Measurements from ENCODE around the gene ADD2.

ADD2 gene

GRCh38 chr2:70730730-70731129, 37.3 kb downstream of the ADD2 start:
- H3K27ac ChIP-seq (ENCODE audit: low read depth, low read length), result no peak overlapping the region
- no peaks in the 10 kb centered on the region for H3F3A ChIP-seq (ENCODE audit: control insufficient read depth, insufficient read depth)
- H3K36me3 ChIP-seq (ENCODE audit: control insufficient read depth, low read length), result no peaks in the 10 kb centered on the region
- TF ChIP-seq CTCF (IDR thresholded peaks at IDR 0.05; ENCODE audit: low read depth, low read length, poor library complexity, severe bottlenecking) (no peak), EZH2phosphoT487 (IDR thresholded peaks at IDR 0.05; ENCODE audit: borderline replicate concordance, low read length) (no peak)
- peaks cover 7% of the 10 kb centered on the region; the same call in 1 of the 2 replicates for H3K27me3 ChIP-seq (ENCODE audit: control insufficient read depth, low read length)
- no peaks in the 10 kb centered on the region for H3K9me2 ChIP-seq (replicated peaks; ENCODE audit: control insufficient read depth, low read length)
- no peak overlapping the region for H3K4me2 ChIP-seq (ENCODE audit: low read length)
- no peaks in the 10 kb centered on the region for H3K79me2 ChIP-seq (ENCODE audit: control insufficient read depth, low read length)
- H4K20me1 ChIP-seq (ENCODE audit: control insufficient read depth, insufficient read depth, low read depth, low read length), result no peaks in the 10 kb centered on the region
- no peaks in the 10 kb centered on the region for H3K9me3 ChIP-seq (ENCODE audit: control insufficient read depth, insufficient read depth, low read length)
- H3K4me3 ChIP-seq (ENCODE audit: low read length), result no peak overlapping the region
- H3K4me1 ChIP-seq (ENCODE audit: control insufficient read depth, low read length), result peaks cover 8% of the 10 kb centered on the region

GRCh38 chr2:70729647-70730046, 38.4 kb downstream of the ADD2 start:
- Histone ChIP-seq H3K36me3 (ENCODE audit: control insufficient read depth, low read length) (no peaks in the 10 kb centered on the region), H3K27ac (ENCODE audit: low read depth, low read length) (no peak overlapping the region), H3K9me3 (ENCODE audit: control insufficient read depth, insufficient read depth, low read length) (no peaks in the 10 kb centered on the region), H3K27me3 (ENCODE audit: control insufficient read depth, low read length) (peaks cover 7% of the 10 kb centered on the region; the same call in 1 of the 2 replicates), H4K20me1 (ENCODE audit: control insufficient read depth, insufficient read depth, low read depth, low read length) (no peaks in the 10 kb centered on the region), H3F3A (ENCODE audit: control insufficient read depth, insufficient read depth) (no peaks in the 10 kb centered on the region), H3K79me2 (ENCODE audit: control insufficient read depth, low read length) (no peaks in the 10 kb centered on the region), H3K9me2 (replicated peaks; ENCODE audit: control insufficient read depth, low read length) (no peaks in the 10 kb centered on the region), H3K4me1 (ENCODE audit: control insufficient read depth, low read length) (no peaks in the 10 kb centered on the region), H3K4me3 (ENCODE audit: low read length) (no peak overlapping the region), H3K4me2 (ENCODE audit: low read length) (no peak overlapping the region)
- TF ChIP-seq CTCF (IDR thresholded peaks at IDR 0.05; ENCODE audit: low read depth, low read length, poor library complexity, severe bottlenecking) (no peak), EZH2phosphoT487 (IDR thresholded peaks at IDR 0.05; ENCODE audit: borderline replicate concordance, low read length) (no peak)

GRCh38 chr2:70728128-70728527, 39.9 kb downstream of the ADD2 start:
- H3K4me2 ChIP-seq (ENCODE audit: low read length), result no peak overlapping the region
- H3K4me1 ChIP-seq (ENCODE audit: control insufficient read depth, low read length), result no peaks in the 10 kb centered on the region
- H3F3A ChIP-seq (ENCODE audit: control insufficient read depth, insufficient read depth), result no peaks in the 10 kb centered on the region
- no peaks in the 10 kb centered on the region for H3K36me3 ChIP-seq (ENCODE audit: control insufficient read depth, low read length)
- no peak for TF ChIP-seq EZH2phosphoT487 (IDR thresholded peaks at IDR 0.05; ENCODE audit: borderline replicate concordance, low read length)
- TF ChIP-seq CTCF (IDR thresholded peaks at IDR 0.05; ENCODE audit: low read depth, low read length, poor library complexity, severe bottlenecking), result no peak
- H3K9me3 ChIP-seq (ENCODE audit: control insufficient read depth, insufficient read depth, low read length), result no peaks in the 10 kb centered on the region
- no peaks in the 10 kb centered on the region for H3K79me2 ChIP-seq (ENCODE audit: control insufficient read depth, low read length)
- no peaks in the 10 kb centered on the region for H4K20me1 ChIP-seq (ENCODE audit: control insufficient read depth, insufficient read depth, low read depth, low read length)
- H3K4me3 ChIP-seq (ENCODE audit: low read length), result no peak overlapping the region
- no peaks in the 10 kb centered on the region for H3K9me2 ChIP-seq (replicated peaks; ENCODE audit: control insufficient read depth, low read length)
- no peaks in the 10 kb centered on the region for H3K27me3 ChIP-seq (ENCODE audit: control insufficient read depth, low read length)
- no peak overlapping the region for H3K27ac ChIP-seq (ENCODE audit: low read depth, low read length)

All from DOHH2 (cell line).